HL-60 (cell line): ENCODE results near the gene CERS6.

Experiments used
- DNase-seq, 2 experiments: peaks; one replicate each; pipeline ENCODE4 v3.0.0-alpha.2; 2010 to 2020; ENCODE audit warnings: low read depth in 1 of 2, low spot score in 1 of 2
- H3K27ac ChIP-seq: fragments of 250-450 bp; sonication (Bioruptor Pico); replicated peaks from 2 replicates; pipeline ENCODE4 v1.5.1; 2020; ENCODE audit warnings: mild to moderate bottlenecking, moderate library complexity
- H3K27me3 ChIP-seq: fragments of 250-450 bp; sonication (Bioruptor Pico); 2 replicates; pipeline ENCODE4 v1.5.1; 2021; ENCODE audit warnings: mild to moderate bottlenecking, moderate library complexity; ENCODE audit not compliant: insufficient read depth, poor library complexity, severe bottlenecking
- H3K4me3 ChIP-seq: replicated peaks from 2 replicates; pipeline ENCODE4 v1.5.1; 2011; ENCODE audit warnings: mild to moderate bottlenecking, control low read depth, low read length; ENCODE audit not compliant: insufficient read depth
- CTCF ChIP-seq: IDR thresholded peaks from one replicate; pipeline ENCODE4 v1.5.1; 2011; ENCODE audit warnings: low read length, control low read depth, inconsistent platforms; ENCODE audit not compliant: insufficient read depth
- GABPA ChIP-seq: IDR thresholded peaks from 2 replicates; pipeline ENCODE4 v1.6.1; 2012; ENCODE audit warnings: low read depth
- POLR2AphosphoS5 ChIP-seq: IDR thresholded peaks from 2 replicates; pipeline ENCODE4 v1.6.1; 2012; ENCODE audit warnings: low read depth
- SPI1 ChIP-seq: IDR thresholded peaks from 2 replicates; pipeline ENCODE4 v1.6.1; 2012; ENCODE audit warnings: low read depth, mild to moderate bottlenecking, borderline replicate concordance
- TF ChIP-seq, protein P1 (sequence below): IDR thresholded peaks from 2 replicates; pipeline ENCODE4 v1.6.1; 2012; ENCODE audit warnings: low read depth; ENCODE audit not compliant: insufficient replicate concordance

CERS6 gene

DNA sequence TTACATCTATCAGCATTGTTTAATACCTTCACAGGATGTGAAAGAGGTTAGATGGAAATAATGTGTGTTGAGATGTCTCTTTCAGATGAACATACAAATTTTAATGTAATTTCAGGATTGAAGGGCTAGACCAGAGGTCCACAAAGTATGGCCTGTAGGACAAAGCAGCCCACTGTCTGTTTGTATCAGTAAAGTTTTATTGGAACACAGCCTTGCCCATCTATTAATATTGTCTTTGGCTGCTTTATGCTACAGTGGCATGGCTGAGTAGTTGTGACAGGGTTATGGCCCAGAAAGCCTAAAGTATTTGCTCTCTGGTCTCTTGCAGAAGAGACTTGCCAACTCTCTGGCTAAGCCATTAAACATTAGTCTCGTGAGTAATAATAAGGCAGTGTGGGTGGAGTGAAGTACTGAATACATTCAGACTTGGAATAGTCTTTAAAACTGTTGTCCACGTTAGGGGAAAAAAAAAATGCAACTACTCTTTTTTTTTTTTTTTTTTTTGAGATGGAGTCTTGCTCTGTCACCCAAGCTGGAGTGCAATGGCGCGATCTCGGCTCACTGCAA lies 271.9 kb downstream of the CERS6 start:
- DNase-seq = no peak
- Histone ChIP-seq H3K27me3 (no peaks in the 10 kb centered on the region), H3K27ac (no peak overlapping the region), H3K4me3 (no peak overlapping the region)
- TF ChIP-seq CTCF = no peak
- no peak for TF ChIP-seq POLR2AphosphoS5
- no peak for TF ChIP-seq SPI1
- no peak for TF ChIP-seq GABPA
- TF ChIP-seq, protein P1, sequence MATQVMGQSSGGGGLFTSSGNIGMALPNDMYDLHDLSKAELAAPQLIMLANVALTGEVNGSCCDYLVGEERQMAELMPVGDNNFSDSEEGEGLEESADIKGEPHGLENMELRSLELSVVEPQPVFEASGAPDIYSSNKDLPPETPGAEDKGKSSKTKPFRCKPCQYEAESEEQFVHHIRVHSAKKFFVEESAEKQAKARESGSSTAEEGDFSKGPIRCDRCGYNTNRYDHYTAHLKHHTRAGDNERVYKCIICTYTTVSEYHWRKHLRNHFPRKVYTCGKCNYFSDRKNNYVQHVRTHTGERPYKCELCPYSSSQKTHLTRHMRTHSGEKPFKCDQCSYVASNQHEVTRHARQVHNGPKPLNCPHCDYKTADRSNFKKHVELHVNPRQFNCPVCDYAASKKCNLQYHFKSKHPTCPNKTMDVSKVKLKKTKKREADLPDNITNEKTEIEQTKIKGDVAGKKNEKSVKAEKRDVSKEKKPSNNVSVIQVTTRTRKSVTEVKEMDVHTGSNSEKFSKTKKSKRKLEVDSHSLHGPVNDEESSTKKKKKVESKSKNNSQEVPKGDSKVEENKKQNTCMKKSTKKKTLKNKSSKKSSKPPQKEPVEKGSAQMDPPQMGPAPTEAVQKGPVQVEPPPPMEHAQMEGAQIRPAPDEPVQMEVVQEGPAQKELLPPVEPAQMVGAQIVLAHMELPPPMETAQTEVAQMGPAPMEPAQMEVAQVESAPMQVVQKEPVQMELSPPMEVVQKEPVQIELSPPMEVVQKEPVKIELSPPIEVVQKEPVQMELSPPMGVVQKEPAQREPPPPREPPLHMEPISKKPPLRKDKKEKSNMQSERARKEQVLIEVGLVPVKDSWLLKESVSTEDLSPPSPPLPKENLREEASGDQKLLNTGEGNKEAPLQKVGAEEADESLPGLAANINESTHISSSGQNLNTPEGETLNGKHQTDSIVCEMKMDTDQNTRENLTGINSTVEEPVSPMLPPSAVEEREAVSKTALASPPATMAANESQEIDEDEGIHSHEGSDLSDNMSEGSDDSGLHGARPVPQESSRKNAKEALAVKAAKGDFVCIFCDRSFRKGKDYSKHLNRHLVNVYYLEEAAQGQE = no peak

DNA sequence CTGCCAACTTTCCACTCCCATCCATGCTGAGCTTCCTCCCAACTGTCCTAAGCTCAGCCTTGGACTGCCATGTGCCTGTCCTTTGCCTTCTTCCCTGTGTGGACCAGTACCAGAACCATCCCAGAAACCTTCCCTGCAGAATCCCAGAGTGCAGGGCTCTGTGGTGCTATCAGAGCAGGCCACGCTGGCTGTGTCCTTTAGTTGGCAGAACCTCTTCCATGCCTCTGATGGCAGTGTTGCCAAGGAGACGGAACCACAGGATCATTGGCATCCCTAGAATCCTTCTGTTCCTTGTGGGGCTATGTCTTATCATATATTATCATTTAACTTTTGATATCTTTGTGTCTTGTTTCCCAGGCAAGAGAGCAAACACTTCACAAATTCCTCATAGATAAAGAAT lies 273.4 kb downstream of the CERS6 start:
- TF ChIP-seq, protein P1 = no peak
- TF ChIP-seq CTCF (no peak), GABPA (no peak), SPI1 (no peak), POLR2AphosphoS5 (no peak)
- Histone ChIP-seq H3K4me3 (no peak overlapping the region), H3K27ac (no peak overlapping the region), H3K27me3 (no peaks in the 10 kb centered on the region)
- DNase-seq = no peak

GRCh38 chr2:168730344-168730743 lies 274.3 kb downstream of the CERS6 start:
- H3K27ac ChIP-seq = no peak overlapping the region
- no peaks in the 10 kb centered on the region for H3K27me3 ChIP-seq
- TF ChIP-seq, protein P1 = no peak
- TF ChIP-seq POLR2AphosphoS5 (no peak), SPI1 (no peak), CTCF (no peak), GABPA (no peak)
- no peak overlapping the region for H3K4me3 ChIP-seq
- DNase-seq = no peak
